HG02870 (cell line): Measurements from ENCODE around the gene BMP7.

ENCODE experiments used
- ATAC-seq: cut with Tn5 transposase; IDR thresholded peaks from one replicate; pipeline ENCODE4 v1.9.1; 2021; ENCODE audit warnings: mild to moderate bottlenecking, moderate library complexity; ENCODE audit not compliant: unreplicated experiment

Gene BMP7

DNA sequence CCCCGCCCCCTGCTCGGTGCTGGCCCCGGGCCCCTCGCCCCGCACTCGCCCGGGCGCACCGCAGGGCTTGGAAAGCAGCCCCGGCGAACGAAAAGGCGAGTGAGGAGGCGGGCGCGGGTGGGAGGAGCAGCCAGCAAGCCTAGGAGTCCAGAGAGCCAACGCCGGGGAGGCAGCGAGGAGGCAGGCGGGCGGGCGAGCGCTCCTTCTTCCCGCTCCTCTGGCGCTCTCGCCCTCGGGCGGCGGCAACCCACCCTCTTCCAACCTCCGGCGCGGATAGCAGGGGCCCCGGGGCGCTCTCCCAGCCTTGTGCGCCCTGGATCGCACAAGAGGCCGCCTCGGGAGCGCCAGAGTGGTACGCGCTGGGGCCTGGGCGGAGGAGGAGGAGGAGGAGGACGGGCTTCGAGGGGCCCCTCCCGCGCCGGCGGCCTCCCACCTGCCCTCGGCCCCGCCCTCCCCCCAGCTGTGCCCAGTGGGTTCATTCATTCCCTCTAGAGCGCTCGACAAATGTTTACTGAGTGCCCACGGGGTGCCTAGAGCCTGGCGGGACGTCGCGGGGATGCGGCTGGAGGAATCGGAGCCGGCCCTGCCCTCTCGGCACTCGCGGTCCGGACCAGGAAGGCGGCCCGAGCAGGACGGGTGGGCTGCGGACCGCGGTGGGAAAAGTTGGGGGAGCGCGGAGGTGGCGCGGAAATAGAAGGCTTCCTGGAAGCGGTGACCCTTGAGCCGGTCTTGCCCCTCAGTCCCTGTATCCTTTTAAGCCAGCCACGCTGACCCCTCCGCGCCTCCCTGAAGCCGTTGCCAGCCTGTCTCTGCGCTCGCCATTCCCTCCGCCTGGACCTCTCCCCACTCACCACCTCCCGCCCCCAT lies at the start of gene BMP7:
Gene BMP7 (minus strand): TSS at position 351 of the 867 bp plus-strand sequence. CDS start 519 bp downstream, outside the sequence.
- ATAC-seq: no peak

DNA sequence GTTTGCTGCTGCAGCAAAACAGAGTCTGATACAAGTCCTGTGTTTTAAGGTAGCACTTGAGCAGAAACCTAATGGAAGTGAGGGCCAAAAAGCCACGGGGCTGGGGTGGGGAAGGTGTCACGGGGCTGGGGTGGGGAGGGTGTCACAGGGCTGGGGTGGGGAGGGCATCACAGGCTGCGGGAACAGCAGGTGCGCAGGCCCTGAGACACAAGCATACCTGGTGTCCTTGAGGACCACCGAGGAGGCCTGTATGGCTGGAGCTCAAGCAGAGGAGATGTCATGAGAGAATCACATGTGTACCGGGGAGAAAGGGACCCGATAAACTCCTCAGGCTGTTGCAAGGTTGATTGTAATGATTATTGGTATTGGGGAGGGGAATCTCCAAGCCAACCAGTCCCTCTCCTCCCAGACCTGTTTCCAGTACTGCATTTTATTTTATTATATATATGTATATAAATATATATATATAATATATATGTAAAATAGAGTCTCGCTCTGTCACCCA lies 49.6 kb upstream of the BMP7 start:
- no peak for ATAC-seq

DNA sequence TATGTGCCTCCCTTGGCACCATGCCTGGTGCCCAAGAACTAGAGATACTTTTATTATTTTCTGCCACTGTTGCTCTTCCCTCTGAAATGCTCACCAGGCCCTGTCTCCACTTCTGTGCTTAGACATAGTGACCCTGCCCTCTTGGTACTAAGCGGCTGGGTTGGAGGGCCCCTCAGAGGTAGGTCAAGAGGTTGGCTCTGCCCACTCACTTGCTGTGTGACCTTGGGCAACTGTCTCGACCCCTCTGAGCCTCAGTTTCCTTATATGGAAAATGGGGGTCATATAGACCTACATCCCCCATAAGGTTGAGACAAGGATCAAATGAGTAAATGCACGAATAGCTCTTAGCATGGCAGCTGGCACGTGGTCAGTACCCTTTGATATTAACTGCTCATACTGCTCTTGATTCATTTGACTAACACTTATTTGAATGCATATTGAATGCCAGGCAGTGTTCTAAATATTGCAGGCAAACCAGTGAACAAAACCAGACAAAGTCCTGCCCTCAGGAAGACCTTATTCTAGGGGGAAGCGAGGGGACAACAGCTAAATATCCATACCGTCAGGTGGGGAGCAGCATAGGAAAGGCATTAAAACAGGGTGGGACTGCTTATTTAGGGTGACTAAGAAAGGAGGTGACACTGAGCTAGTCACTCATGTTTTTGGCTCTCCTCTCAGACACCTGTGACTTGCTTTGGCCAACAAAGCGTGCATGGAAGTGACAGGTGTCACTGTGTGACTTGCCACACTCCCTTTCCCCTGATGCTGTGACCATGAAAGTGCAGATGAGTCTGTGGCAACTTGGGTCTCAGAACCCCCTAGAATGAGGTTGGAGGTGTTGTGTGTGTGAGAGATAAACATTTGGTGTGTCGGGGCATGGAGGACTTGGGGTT lies 48.9 kb upstream of the BMP7 start:
- no peak for ATAC-seq

DNA sequence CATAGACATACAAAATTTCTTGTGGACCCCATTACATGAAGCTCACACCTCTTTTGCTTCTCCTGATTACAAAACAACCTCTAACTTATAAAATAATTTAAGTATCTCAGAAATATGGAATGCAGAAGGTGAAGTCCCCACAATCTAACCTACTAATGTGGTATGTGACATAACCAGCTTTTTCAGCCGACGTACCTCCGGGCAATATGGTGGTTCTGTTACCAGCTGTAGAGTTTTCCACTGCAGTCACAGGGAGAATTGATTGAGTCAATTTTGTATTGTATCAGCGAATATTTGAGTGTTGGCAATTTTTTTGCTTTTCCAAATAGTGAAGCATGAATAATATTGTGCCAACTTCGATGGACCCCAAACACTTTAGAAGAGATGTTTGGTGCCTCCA lies 47.5 kb upstream of the BMP7 start:
- no peak for ATAC-seq

DNA sequence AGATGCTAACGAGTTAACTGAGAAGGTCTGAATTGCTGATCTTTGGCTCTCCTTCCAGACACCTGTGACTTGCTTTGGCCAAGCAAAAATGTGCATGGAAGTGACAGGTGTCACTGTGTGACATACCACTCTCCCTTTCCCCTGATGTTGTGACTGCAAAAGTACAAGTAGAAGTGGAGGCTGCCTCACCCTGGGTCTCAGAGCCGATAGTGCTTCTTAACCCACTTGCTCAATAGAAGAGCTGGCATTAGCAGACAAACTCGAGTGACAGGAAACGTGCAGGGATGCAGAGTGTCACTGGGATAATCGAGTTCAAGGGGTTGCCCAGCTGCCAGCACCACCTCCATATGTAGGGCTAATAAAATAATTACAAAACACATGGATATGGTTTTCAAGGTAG lies 46.8 kb upstream of the BMP7 start:
- ATAC-seq: no peak

DNA sequence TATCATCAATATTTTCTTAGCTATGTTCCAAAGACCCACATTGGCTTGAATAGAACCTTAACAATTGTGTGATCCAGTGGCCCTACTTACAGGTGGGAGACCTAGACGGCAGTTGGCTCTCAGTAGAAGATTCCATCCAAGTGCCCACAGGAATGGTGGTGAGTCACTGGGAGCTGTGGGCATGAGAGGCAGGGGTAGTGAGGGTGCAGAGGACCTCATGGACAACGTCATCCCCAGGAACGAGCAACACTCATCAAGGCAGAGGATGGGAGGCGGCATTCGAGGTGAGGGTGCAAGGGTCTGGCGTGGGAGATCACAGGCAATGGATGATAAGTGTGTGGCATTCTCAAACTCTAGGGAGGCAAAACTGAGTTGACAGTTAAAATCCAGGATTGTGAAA lies 45.7 kb upstream of the BMP7 start:
- no peak for ATAC-seq

DNA sequence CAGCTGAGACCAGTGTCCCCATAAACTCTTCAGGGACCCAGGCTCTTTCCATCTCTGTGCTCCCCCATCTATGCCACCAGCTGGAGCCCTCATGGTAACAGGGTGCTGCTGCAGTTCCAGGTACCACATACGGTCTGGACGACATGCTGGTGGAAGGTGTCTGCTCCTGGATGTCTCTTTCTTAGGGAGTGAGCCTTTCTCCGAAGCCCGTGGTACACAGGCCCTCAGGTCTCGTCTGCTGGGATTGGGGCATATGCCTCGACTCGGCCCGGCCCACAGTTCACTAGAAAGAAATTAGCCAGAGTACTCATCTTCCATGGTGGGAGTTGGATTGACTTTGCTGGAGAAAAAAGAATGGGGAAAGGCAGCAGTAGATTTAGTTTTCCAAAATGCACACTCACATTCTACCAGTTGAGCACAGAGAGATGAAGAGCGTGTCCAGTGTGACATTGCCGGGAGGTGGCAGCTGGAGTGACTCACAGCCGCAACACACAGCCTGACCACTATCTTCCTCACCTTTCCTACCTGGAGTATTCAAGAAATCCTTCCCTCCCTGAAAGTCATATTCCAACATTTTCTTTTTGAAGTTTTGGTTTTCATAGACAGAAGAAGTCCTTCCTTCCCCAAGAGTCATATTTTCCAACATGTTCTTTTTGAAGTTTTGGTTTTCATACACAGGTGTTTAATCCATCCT lies 44.5 kb upstream of the BMP7 start:
- no peak for ATAC-seq

DNA sequence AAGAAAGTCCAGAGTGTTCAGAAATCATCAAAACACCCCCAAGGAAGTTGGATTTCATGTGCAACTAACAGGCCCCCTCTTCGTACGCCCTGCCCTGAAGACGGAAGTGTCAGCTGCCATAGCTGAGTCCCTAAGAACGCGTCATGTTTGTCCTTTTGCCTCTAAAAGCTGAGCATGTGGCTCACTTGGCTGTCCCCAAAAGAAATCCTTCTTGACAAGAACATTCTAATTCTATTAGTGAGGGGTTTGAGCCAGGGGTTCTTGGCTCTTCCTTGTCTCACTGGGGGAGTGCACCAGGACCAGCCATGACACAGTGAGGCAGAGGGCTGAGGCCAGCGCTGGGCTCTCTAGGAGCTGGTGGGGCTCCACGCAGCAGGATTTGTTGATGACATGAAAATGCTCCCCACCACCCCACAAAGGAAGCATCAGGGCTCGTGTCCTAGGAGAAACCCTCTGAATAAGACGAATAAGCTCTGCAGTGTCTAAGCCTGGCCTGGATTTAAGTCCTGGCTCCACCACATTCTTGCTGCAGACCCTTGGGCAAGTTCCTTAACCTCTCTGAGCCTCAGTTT lies 43.2 kb upstream of the BMP7 start:
- ATAC-seq: no peak

DNA sequence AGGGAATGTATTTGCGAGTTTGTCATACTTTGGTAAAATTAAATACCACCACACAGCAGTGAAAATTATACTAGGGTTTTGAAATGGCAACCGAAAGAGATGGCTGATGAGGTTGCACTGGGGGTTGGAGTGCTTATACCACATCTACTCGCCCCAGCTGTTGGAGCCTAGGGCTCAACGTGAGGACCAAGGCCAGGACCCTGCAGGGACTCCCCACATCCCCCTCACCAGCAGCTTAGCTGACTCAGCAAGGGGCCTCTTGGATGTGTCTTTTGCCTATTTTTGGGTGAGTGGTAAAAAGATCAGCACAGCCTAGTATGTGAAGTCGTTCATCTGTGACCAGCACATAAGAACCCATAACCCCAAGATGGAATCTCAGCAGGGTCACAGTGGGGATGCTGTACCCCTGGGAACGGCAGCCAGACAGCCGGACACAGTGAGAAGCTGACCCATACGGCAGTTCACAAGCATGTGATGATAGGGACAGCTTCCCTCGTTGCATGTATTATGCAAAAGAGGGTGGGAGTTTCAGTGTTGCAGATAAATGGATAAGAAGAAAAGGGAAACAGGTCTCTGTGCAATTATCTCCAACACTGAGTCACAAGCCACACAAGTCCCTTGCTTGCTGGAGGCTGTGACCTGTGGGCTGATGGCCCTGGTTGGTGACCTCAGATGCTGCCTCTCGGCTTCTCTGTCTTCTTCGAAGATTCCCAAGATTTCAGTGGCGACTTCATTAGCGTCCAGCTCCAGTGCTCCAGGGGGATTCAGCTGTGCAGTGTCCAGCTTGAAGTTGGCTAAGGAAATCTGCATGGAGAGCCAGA lies 42.2 kb upstream of the BMP7 start:
- ATAC-seq: no peak

DNA sequence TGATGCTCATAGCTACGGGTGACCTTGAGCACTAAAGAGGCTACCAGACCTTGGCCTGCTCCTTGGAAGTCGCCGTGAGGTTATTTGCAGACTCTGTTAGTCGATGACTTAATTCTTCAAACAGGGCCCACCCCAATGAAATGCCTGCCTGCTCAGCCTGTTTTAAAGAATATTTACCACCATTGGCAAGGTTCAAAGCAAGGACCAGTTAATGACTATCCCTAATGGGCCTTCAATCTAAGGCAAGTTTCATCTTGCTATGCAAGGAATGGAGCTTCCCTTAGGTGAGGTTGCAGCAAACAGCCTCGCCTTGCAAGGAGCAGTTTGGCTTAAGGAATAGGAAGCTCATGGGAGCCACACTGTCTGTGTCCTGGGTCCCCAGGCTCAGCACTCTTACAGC lies 40.3 kb upstream of the BMP7 start:
- ATAC-seq: no peak

DNA sequence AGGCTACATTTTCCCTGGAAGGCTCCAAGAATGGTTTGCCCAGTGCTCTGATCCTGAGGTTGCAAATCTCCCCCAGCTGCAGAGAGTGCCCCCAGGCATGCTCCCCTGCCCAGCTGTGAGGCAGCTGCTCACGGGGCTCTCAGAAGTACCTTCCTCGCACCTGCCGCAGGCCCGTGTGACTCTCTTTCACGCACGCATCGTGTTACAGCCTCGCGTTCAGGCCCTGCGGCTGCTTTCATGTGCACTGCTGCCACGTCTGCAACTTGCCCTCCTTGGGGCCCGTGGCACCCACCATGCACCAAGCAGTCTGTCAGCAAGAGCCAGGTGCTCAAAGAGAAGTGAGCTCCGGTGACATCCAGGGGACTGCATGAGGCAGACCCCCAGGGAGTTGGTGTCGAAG lies 34.6 kb upstream of the BMP7 start:
- no peak for ATAC-seq

DNA sequence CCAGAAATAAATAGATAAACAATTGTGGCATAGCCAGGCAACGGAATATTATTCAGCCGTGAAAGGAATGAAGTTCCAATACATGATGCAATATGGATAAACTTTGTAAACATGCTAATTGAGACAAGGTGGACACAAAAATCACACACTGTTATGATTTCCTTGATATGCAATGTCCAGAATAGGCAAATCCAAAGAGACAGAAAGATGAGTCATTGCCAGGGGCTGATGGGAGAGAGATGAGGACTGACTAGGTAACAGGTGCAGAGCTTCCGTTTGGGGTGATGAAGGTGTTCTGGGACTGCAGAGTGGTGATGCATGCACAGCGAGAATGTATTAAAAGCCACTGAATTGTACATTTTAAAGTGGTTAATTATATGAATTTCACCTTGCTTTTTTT lies 32.0 kb upstream of the BMP7 start:
- no peak for ATAC-seq

DNA sequence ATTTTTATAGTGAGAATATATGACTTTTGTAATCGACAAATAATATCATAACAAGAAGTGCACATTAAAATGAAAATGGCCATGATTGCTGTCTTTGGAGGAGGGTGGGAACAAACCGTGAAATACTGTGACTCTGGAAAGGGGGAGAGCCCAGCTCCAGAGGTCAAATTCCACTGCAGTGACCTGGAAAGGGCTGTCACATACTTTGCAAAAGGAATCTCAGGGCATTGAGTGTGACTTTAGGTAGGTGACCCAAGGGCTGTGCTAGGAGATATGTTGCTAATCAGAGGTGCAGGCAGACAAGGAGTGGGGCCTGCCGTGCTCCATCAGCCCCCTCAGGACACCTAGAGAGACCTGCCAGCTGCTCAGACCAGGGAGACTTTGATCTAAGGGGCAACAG lies 28.1 kb upstream of the BMP7 start:
- ATAC-seq: no peak

DNA sequence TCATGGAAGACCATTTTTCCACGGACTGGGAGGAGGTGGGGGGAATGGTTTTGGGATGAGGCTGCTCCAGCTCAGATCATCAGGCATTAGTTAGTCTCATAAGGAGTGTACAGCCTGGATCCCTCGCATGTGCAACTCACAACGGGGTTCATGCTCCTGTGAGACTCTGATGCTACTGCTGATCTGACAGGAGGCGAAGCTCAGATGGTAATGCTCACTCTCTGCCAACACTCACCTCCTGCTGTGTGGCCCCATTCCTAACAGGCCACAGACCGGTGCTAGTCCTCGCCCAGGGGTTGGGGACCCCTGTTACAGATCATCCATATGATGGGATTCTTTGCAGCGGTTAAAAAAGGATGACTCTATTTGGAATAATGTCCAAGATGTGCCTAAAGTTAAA lies 27.6 kb upstream of the BMP7 start:
- no peak for ATAC-seq

DNA sequence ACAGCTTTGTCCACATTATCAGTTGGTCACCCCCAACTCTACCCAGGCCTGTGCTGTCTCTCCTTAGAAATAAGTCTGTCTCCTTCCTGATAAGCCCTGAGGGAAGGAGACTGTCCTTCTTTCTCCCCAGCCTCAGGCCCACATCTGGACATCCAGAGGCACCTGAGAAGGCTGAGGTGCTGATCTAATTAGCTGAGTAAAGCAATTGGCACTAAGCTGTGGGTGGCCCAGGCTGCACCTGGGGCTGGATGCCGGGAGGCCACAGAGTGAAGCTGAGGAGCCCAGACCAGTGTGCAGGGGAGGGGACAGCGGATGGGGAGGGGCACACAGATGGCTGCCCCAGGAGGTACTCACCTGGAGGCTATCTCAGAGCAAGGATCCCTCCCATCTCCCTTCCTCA lies 26.2 kb upstream of the BMP7 start:
- ATAC-seq: no peak

DNA sequence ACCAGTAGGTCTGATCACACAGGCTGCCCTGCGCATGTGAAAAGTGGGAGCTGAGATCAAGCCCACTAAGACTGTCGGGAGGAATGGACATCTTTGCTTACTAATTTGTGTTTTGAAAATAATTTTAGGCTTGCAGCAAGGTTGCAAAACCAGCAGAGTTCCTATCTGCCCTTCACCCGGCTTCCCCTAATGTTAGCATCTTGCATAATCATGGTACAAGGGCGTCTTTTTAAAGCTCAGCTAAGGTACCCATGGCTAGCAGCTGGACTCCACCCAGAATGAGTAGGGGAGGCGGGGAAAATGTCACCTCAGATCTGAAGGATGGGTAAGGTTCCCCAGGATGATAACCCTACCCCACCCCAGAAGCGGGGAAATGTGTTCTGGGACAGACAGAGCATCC lies 25.3 kb upstream of the BMP7 start:
- ATAC-seq: no peak

DNA sequence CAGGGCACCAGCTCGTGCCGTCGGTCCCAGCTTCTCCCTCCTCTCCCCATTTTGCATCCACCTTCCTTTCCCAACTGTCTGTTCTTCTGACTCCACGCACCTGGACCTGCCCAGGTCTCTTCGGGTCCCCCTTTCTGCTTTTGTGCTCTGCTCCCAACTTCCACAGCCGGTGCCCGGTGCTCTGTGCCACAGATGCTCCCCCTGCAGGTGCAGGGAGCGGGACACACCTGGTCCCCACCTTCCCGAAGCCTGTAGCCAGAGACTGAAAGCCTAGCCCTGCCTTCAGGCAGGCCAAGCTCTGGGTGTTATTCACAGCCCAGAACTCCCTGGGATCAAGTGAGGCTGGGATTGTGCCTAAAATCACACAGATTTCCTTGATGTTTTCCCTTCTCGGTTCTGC lies 24.6 kb upstream of the BMP7 start:
- no peak for ATAC-seq

DNA sequence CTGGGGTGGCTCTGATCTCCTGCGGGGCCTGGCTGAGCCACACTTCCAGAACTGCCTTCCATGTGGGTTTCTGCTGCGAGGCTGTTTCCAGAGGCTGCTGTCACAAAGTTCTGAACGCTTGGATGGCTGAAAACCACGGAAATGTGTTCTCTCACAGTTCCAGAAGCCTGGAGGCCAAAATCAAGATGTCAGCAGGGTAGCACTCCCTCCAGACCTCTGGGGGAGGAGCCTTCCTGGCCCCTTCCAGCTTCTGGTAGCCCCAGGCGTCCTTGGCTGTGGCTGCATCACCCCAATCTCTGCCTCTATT lies 23.7 kb upstream of the BMP7 start:
- no peak for ATAC-seq

DNA sequence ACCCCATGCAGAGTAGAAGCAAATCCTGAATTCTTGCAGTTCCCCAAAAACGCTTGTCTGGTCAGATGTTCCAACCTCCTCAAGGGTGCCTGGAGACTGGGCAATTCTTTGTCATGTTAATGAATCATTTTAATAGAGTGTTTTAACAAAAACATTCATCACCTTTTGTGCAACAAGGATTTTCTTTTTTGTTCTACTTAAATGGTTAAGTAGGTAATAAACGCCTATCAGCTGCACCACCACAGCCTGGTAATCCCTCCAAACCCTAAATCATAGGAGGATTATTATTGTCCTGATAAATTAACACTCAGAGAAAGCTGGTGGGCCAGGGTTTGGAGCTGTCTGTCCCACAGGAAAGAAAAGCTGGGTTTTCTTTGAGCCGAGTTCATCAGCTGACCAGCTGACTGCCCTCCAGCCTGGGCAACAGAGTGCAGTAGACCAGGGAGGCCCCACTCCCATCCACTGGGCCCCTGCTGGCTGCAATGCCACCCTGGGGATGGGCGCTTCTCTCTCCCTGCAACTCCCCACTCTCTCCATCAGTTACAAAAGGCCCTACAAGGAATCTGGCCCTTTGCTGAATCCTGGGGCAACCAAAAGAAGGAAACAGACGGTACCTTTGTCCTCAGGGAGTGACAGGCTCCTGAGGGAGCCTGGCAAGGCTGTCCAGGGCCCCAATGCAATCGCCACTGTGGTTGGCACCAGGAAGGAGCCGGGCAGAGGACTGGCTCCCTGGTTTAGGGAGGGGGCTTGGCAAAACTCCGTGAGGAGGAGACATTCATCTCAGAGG lies 23.1 kb upstream of the BMP7 start:
- ATAC-seq: no peak
